ENCODE measurements around the gene NPC2.
A peak's percentile ranks its signal among the peaks of the same experiment; 100 is the strongest.

NPC2 gene

GRCh38 chr14:74501691-74502090, 8.6 kb upstream of the NPC2 start:
- no peak for DNase-seq

- DNase-seq = peak; percentile 44
Measured at GRCh38 chr14:74501135-74501614, 8.1 kb upstream of the NPC2 start.

GRCh38 chr14:74500417-74501134, 7.5 kb upstream of the NPC2 start:
- DNase-seq = no peak

GRCh38 chr14:74495356-74495755, 2.3 kb upstream of the NPC2 start:
- no peak for DNase-seq

- peak; percentile 100 for DNase-seq
Measured at GRCh38 chr14:74493343-74494261, 497 bp upstream of the NPC2 start, which contains the start of gene ISCA2. TSS of gene ISCA2 (plus strand) at chr14:74493765. CDS start at chr14:74493775, 10 bp downstream.

GRCh38 chr14:74491956-74492775, 939 bp downstream of the NPC2 start:
- no peak for DNase-seq

GRCh38 chr14:74490486-74490885, 2.6 kb downstream of the NPC2 start:
- no peak for DNase-seq

- DNase-seq = no peak
Measured at GRCh38 chr14:74488786-74489397, 4.2 kb downstream of the NPC2 start.

GRCh38 chr14:74486164-74486563, 6.9 kb downstream of the NPC2 start:
- no peak for DNase-seq

- DNase-seq = no peak
Measured at GRCh38 chr14:74483321-74483720, 9.8 kb downstream of the NPC2 start.

GRCh38 chr14:74482571-74482970, 10.5 kb downstream of the NPC2 start:
- DNase-seq = no peak

GRCh38 chr14:74480046-74480445, 13.1 kb downstream of the NPC2 start:
- no peak for DNase-seq

- DNase-seq = no peak
Measured at GRCh38 chr14:74478996-74479635, 14.0 kb downstream of the NPC2 start.

GRCh38 chr14:74476607-74477006, 16.5 kb downstream of the NPC2 start:
- no peak for DNase-seq

GRCh38 chr14:74476107-74476506, 17.0 kb downstream of the NPC2 start:
- no peak for DNase-seq

- no peak for DNase-seq
Measured at GRCh38 chr14:74475678-74476077, 17.4 kb downstream of the NPC2 start.

GRCh38 chr14:74474376-74474775, 18.7 kb downstream of the NPC2 start:
- DNase-seq = no peak

GRCh38 chr14:74472601-74473000, 20.5 kb downstream of the NPC2 start:
- DNase-seq = no peak

- DNase-seq = no peak
Measured at GRCh38 chr14:74469548-74470518, 23.3 kb downstream of the NPC2 start.

- no peak for DNase-seq
Measured at GRCh38 chr14:74468513-74468912, 24.6 kb downstream of the NPC2 start.

GRCh38 chr14:74465335-74465734, 27.8 kb downstream of the NPC2 start:
- no peak for DNase-seq
